DND-41 (cell line): ENCODE results near the gene RIPK4.

Experiments
- ATAC-seq: fragments of 200-7000 bp; cut with Tn5 transposase; 3 replicates; pipeline ENCODE4 v1.9.1; 2021; ENCODE audit warnings: low read depth; ENCODE audit not compliant: insufficient read depth
- DNase-seq: peaks from one replicate; pipeline ENCODE4 v3.0.0-alpha.2; 2020
- H2AFZ ChIP-seq: 2 replicates; pipeline ENCODE4 v1.6.0; 2012; ENCODE audit warnings: low read depth, low read length
- H3K27ac ChIP-seq: 2 replicates; pipeline ENCODE4 v1.5.1; 2012; ENCODE audit warnings: low read length, inconsistent platforms
- H3K27me3 ChIP-seq: fragments of 200-600 bp; sonication (generic); 2 replicates; pipeline ENCODE4 v1.6.0; 2012; ENCODE audit warnings: low read length, mild to moderate bottlenecking, inconsistent platforms; ENCODE audit not compliant: insufficient read depth, poor library complexity
- H3K36me3 ChIP-seq: 2 replicates; pipeline ENCODE4 v1.5.1; 2012; ENCODE audit warnings: low read length, inconsistent platforms; ENCODE audit not compliant: insufficient read depth
- H3K4me1 ChIP-seq: 2 replicates; pipeline ENCODE4 v1.5.1; 2012; ENCODE audit warnings: mild to moderate bottlenecking, low read length; ENCODE audit not compliant: insufficient read depth
- H3K4me2 ChIP-seq: 2 replicates; pipeline ENCODE4 v1.6.0; 2012; ENCODE audit warnings: mild to moderate bottlenecking, moderate library complexity, low read length, inconsistent platforms; ENCODE audit not compliant: insufficient read depth
- H3K4me3 ChIP-seq, 2 experiments: fragments of 200-600 bp in 1 of 2; shearing (Covaris generic) in 1 of 2; 2 replicates each; pipeline ENCODE4 v1.5.1; 2012 to 2016; ENCODE audit warnings: inconsistent platforms in 2 of 2, low read length in 2 of 2, mild to moderate bottlenecking in 2 of 2, low read depth in 1 of 2, moderate library complexity in 1 of 2
- H3K79me2 ChIP-seq: 2 replicates; pipeline ENCODE4 v1.6.0; 2012; ENCODE audit warnings: low read length, inconsistent platforms; ENCODE audit not compliant: insufficient read depth
- H3K9ac ChIP-seq: 2 replicates; pipeline ENCODE4 v1.6.0; 2012; ENCODE audit warnings: low read depth, mild to moderate bottlenecking, inconsistent platforms, low read length, moderate library complexity
- H3K9me3 ChIP-seq: 2 replicates; pipeline ENCODE4 v1.5.1; 2012; ENCODE audit warnings: low read length, moderate library complexity, mild to moderate bottlenecking, inconsistent platforms; ENCODE audit not compliant: insufficient read depth, severe bottlenecking
- H4K20me1 ChIP-seq: 2 replicates; pipeline ENCODE4 v1.6.0; 2012; ENCODE audit warnings: low read length; ENCODE audit not compliant: insufficient read depth
- EZH2 ChIP-seq: IDR thresholded peaks from 3 replicates; pipeline ENCODE4 v1.6.1; 2012; ENCODE audit warnings: borderline replicate concordance, low read depth, mild to moderate bottlenecking, moderate library complexity, low read length, inconsistent platforms; ENCODE audit not compliant: severe bottlenecking
- TF ChIP-seq, protein P1 (sequence below): IDR thresholded peaks from 2 replicates; pipeline ENCODE4 v1.5.1; 2012; ENCODE audit warnings: borderline replicate concordance, low read length, moderate library complexity, mild to moderate bottlenecking; ENCODE audit not compliant: poor library complexity, severe bottlenecking; ENCODE audit errors: extremely low read depth

RIPK4 gene

GRCh38 chr21:41766883-41767605 is at the start of gene RIPK4:
Gene RIPK4, minus strand, starts transcription at chr21:41767052. Its CDS starts 11 bp downstream, at chr21:41767041.
- ATAC-seq (no peak), DNase-seq (no peak)
- no peak for TF ChIP-seq EZH2
- TF ChIP-seq, protein P1, sequence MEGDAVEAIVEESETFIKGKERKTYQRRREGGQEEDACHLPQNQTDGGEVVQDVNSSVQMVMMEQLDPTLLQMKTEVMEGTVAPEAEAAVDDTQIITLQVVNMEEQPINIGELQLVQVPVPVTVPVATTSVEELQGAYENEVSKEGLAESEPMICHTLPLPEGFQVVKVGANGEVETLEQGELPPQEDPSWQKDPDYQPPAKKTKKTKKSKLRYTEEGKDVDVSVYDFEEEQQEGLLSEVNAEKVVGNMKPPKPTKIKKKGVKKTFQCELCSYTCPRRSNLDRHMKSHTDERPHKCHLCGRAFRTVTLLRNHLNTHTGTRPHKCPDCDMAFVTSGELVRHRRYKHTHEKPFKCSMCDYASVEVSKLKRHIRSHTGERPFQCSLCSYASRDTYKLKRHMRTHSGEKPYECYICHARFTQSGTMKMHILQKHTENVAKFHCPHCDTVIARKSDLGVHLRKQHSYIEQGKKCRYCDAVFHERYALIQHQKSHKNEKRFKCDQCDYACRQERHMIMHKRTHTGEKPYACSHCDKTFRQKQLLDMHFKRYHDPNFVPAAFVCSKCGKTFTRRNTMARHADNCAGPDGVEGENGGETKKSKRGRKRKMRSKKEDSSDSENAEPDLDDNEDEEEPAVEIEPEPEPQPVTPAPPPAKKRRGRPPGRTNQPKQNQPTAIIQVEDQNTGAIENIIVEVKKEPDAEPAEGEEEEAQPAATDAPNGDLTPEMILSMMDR = no peak
- peak within 1 kb of the TSS; percentile 96 for H3K27ac ChIP-seq
- no peaks in the 10 kb centered on the region for H4K20me1 ChIP-seq
- H3K79me2 ChIP-seq = peaks cover 17% of the 10 kb centered on the region
- H3K9me3 ChIP-seq = peaks cover 7% of the 10 kb centered on the region
- no peaks in the 10 kb centered on the region for H3K27me3 ChIP-seq
- H3K36me3 ChIP-seq = no peaks in the 10 kb centered on the region
- peak within 1 kb of the TSS; percentile 51 for H2AFZ ChIP-seq
- H3K4me1 ChIP-seq = peaks cover 100% of the 10 kb centered on the region
- H3K9ac ChIP-seq = peak within 1 kb of the TSS; percentile 63
- peak within 1 kb of the TSS; percentile 60 for H3K4me2 ChIP-seq
- H3K4me3 ChIP-seq = peak within 1 kb of the TSS in 1 of 2 experiments; percentile 49; a peak in 2 of 4 replicates

GRCh38 chr21:41815652-41816582 is 49.1 kb upstream of the RIPK4 start:
- Histone ChIP-seq H3K9ac (peak overlapping the region; percentile 17; the same call in 1 of the 2 replicates), H3K4me3 (no peak overlapping the region), H3K4me2 (no peak overlapping the region), H3K79me2 (no peaks in the 10 kb centered on the region), H3K4me1 (peaks cover 15% of the 10 kb centered on the region), H3K36me3 (peaks cover 70% of the 10 kb centered on the region), H2AFZ (no peak overlapping the region), H3K27me3 (no peaks in the 10 kb centered on the region), H3K27ac (peak overlapping the region; percentile 72), H4K20me1 (no peaks in the 10 kb centered on the region), H3K9me3 (no peaks in the 10 kb centered on the region)
- no peak for DNase-seq
- ATAC-seq = no peak
- no peak for TF ChIP-seq EZH2
- TF ChIP-seq, protein P1 = no peak

GRCh38 chr21:41813226-41813625 is 46.4 kb upstream of the RIPK4 start:
- no peaks in the 10 kb centered on the region for H3K79me2 ChIP-seq
- no peaks in the 10 kb centered on the region for H3K9me3 ChIP-seq
- DNase-seq = no peak
- H3K36me3 ChIP-seq = peaks cover 74% of the 10 kb centered on the region
- no peak overlapping the region for H3K4me2 ChIP-seq
- no peaks in the 10 kb centered on the region for H3K27me3 ChIP-seq
- H3K9ac ChIP-seq = no peak overlapping the region
- H3K4me3 ChIP-seq = no peak overlapping the region
- no peaks in the 10 kb centered on the region for H4K20me1 ChIP-seq
- 0 out of 2 replicates have a peak overlapping the region, but pooled peaks have one; percentile 43 for H3K27ac ChIP-seq
- peaks cover 13% of the 10 kb centered on the region for H3K4me1 ChIP-seq
- TF ChIP-seq, protein P1 = no peak
- no peak for TF ChIP-seq EZH2
- H2AFZ ChIP-seq = no peak overlapping the region
- no peak for ATAC-seq
